KMS-11 (cell line): Measurements from ENCODE around the gene GAS6.

Experiments
- H2AFZ ChIP-seq: fragments of 200-600 bp; sonication (generic); 2 replicates; pipeline ENCODE4 v1.6.1; 2016; ENCODE audit warnings: antibody characterized with exemption, mixed run types, low read depth
- H3K27ac ChIP-seq: fragments of 200-600 bp; sonication (generic); 2 replicates; pipeline ENCODE4 v1.6.1; 2016; ENCODE audit warnings: mild to moderate bottlenecking, mixed run types
- H3K27me3 ChIP-seq: fragments of 200-600 bp; sonication (generic); 2 replicates; pipeline ENCODE4 v1.6.1; 2017; ENCODE audit warnings: mild to moderate bottlenecking, low read depth, mixed run types, moderate library complexity; ENCODE audit not compliant: insufficient read depth
- H3K36me3 ChIP-seq: fragments of 200-600 bp; sonication (generic); 2 replicates; pipeline ENCODE4 v1.6.1; 2017; ENCODE audit warnings: mild to moderate bottlenecking, mixed run types; ENCODE audit not compliant: insufficient read depth
- H3K4me1 ChIP-seq: fragments of 200-600 bp; sonication (generic); 2 replicates; pipeline ENCODE4 v1.6.1; 2016; ENCODE audit warnings: mild to moderate bottlenecking, low read depth, mixed run types; ENCODE audit not compliant: poor library complexity, severe bottlenecking
- H3K4me2 ChIP-seq: fragments of 200-600 bp; sonication (generic); 2 replicates; pipeline ENCODE4 v1.7.0; 2016; ENCODE audit warnings: mild to moderate bottlenecking, mixed run types
- H3K4me3 ChIP-seq: fragments of 200-600 bp; sonication (generic); IDR thresholded peaks from 2 replicates; pipeline ENCODE4 v1.6.1; 2017; ENCODE audit warnings: low read depth, low read length, mixed read lengths; ENCODE audit not compliant: insufficient read depth
- H3K79me2 ChIP-seq: fragments of 200-600 bp; sonication (generic); 2 replicates; pipeline ENCODE4 v1.6.1; 2016; ENCODE audit warnings: low read depth, mixed run types; ENCODE audit not compliant: insufficient read depth
- H3K9ac ChIP-seq: fragments of 200-600 bp; sonication (generic); 2 replicates; pipeline ENCODE4 v1.6.1; 2016; ENCODE audit warnings: mild to moderate bottlenecking, mixed run types
- H4K20me1 ChIP-seq: fragments of 200-600 bp; sonication (generic); 2 replicates; pipeline ENCODE4 v1.6.1; 2016; ENCODE audit warnings: mild to moderate bottlenecking, mixed run types; ENCODE audit not compliant: insufficient read depth
- CTCF ChIP-seq: fragments of 200-600 bp; sonication (generic); conservative IDR thresholded peaks from 2 replicates; pipeline ENCODE4 v1.6.1; 2017; ENCODE audit warnings: low read depth, mild to moderate bottlenecking, antibody characterized with exemption, low read length, moderate library complexity, mixed read lengths

GAS6 gene

GRCh38 chr13:113902986-113903775 lies 39.3 kb upstream of the GAS6 start:
- no peaks in the 10 kb centered on the region for H3K27me3 ChIP-seq
- H3K27ac ChIP-seq, result no peak overlapping the region
- H4K20me1 ChIP-seq, result no peaks in the 10 kb centered on the region
- H3K4me2 ChIP-seq, result no peak overlapping the region
- no peak for TF ChIP-seq CTCF
- no peak overlapping the region for H3K9ac ChIP-seq
- H3K4me3 ChIP-seq, result no peak overlapping the region
- no peaks in the 10 kb centered on the region for H3K4me1 ChIP-seq
- H3K36me3 ChIP-seq, result no peaks in the 10 kb centered on the region
- no peaks in the 10 kb centered on the region for H3K79me2 ChIP-seq
- no peak overlapping the region for H2AFZ ChIP-seq

GRCh38 chr13:113902481-113902880 lies 38.6 kb upstream of the GAS6 start:
- no peak overlapping the region for H3K4me2 ChIP-seq
- H2AFZ ChIP-seq, result no peak overlapping the region
- no peaks in the 10 kb centered on the region for H3K27me3 ChIP-seq
- no peak overlapping the region for H3K27ac ChIP-seq
- H3K79me2 ChIP-seq, result no peaks in the 10 kb centered on the region
- no peaks in the 10 kb centered on the region for H4K20me1 ChIP-seq
- H3K4me3 ChIP-seq, result no peak overlapping the region
- no peaks in the 10 kb centered on the region for H3K4me1 ChIP-seq
- H3K9ac ChIP-seq, result no peak overlapping the region
- no peak for TF ChIP-seq CTCF
- no peaks in the 10 kb centered on the region for H3K36me3 ChIP-seq

GRCh38 chr13:113901642-113902041 lies 37.8 kb upstream of the GAS6 start:
- Histone ChIP-seq H3K27ac (no peak overlapping the region), H3K4me1 (no peaks in the 10 kb centered on the region), H3K79me2 (no peaks in the 10 kb centered on the region), H3K4me3 (no peak overlapping the region), H4K20me1 (no peaks in the 10 kb centered on the region), H2AFZ (no peak overlapping the region), H3K4me2 (no peak overlapping the region), H3K9ac (no peak overlapping the region), H3K36me3 (no peaks in the 10 kb centered on the region), H3K27me3 (no peaks in the 10 kb centered on the region)
- TF ChIP-seq CTCF, result no peak

GRCh38 chr13:113901231-113901630 lies 37.4 kb upstream of the GAS6 start:
- Histone ChIP-seq H3K27ac (no peak overlapping the region), H4K20me1 (no peaks in the 10 kb centered on the region), H2AFZ (no peak overlapping the region), H3K9ac (no peak overlapping the region), H3K79me2 (no peaks in the 10 kb centered on the region), H3K27me3 (no peaks in the 10 kb centered on the region), H3K4me1 (no peaks in the 10 kb centered on the region), H3K36me3 (no peaks in the 10 kb centered on the region), H3K4me3 (no peak overlapping the region), H3K4me2 (no peak overlapping the region)
- TF ChIP-seq CTCF, result no peak
